Eye (tissue), 1 donor: ENCODE data around the gene ATG14.
A peak's percentile ranks its signal among the peaks of the same experiment; 100 is the strongest.
"Not testable (repeated sequence)": the region's sequence is repeated elsewhere in the genome, so short reads cannot be mapped to it uniquely, and the experiment has no call there.

Source experiments
- DNase-seq: peaks from one replicate; pipeline ENCODE4 v3.0.0-alpha.2; 2015

Gene ATG14

GRCh38 chr14:55433880-55434804, 22.5 kb upstream of the ATG14 start:
- DNase-seq, result no peak

DNA sequence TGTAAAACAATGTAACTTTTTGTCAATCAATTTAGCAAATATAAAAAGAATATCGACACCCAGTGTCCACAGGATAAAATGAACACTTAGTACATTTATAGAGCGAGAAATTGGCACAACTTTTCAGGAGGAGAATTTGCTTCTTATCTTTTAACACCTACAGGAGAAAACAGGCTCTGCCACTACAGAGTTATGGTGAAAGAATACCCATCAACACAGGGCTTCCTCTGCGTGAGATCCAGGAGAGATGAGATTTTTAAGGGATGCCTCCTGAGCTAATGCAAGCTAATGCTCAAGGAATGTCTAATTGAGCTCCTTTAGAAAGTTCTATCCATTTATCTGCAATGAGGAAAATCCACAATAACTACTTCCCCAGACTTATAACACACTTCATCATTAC, 21.0 kb upstream of the ATG14 start:
- no peak for DNase-seq

DNA sequence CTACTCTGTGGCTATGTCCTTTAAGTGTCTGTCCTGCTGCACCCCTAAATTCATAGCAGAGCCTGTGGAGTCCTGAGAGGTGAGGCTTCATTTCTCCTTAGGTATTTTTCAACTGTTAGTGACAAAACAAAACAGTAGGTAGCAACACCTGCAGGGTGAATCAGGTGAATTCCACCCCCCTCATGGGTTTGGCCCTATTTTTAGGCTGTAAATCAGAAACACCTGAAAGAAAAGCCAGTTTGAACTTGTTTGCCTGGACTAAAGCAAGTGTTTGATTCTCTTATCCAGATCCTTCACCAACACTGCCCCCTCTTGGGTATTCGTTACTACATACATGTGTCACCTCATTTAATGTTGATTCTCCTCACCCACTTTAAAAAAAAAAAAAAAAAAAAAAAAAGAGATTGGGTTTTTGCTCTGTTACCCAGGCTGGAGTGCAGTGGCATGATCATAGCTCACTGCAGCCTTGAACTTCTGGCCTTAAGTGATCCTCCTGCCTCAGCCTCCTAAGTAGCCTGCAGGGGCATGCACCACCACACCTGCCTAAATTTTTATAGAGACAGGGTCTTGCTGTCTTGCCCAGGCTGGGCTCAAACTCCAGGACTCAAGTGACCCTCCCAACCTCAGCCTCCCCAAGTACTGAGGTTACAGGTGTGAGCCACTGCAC, 18.5 kb upstream of the ATG14 start:
- peak; percentile 50 for DNase-seq

GRCh38 chr14:55427439-55427838, 15.8 kb upstream of the ATG14 start:
- DNase-seq, result no peak

GRCh38 chr14:55426891-55427290, 15.3 kb upstream of the ATG14 start:
- no peak for DNase-seq

GRCh38 chr14:55425091-55425490, 13.5 kb upstream of the ATG14 start:
- no peak for DNase-seq

- DNase-seq, result no peak
Observed at GRCh38 chr14:55423969-55424368, 12.3 kb upstream of the ATG14 start.

DNA sequence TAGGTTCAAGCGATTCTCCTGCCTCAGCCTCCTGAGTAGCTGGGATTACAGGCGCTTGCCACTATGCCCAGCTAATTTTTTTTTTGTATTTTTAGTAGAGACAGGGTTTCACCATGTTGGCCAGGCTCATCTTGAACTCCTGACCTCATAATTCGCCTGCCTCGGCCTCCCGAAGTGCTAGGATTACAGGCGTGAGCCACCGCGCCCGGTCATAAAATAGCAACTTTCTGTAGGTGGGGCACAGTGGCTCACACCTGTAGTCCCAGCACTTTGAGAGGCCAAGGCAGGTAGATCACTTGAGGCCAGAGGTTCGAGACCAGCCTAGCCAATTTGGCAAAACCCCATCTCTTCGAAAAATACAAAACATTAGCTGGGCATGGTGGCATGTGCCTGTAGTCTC, 10.7 kb upstream of the ATG14 start:
- DNase-seq, result not testable (repeated sequence)

- no peak for DNase-seq
Observed at GRCh38 chr14:55419663-55420062, 8.0 kb upstream of the ATG14 start.

DNA sequence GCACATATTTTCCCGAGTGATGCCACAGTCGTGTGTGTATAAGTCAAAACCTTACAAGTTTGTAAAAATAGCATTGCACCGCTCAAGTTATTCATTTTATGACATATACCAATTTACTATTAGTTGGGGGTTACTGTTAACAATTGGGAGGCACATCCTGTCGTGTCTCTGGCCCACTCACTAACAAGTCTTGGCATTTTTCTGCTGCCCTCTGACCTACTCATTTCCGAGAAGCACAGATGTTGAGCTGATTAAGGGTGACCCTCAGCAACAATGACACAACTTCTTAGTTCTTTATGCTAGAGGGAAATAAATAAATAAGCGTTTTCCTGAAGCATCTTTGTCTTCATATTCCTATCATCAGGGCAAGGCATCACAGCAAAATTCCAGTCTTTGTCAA, 6.8 kb upstream of the ATG14 start:
- peak; percentile 23 for DNase-seq

DNA sequence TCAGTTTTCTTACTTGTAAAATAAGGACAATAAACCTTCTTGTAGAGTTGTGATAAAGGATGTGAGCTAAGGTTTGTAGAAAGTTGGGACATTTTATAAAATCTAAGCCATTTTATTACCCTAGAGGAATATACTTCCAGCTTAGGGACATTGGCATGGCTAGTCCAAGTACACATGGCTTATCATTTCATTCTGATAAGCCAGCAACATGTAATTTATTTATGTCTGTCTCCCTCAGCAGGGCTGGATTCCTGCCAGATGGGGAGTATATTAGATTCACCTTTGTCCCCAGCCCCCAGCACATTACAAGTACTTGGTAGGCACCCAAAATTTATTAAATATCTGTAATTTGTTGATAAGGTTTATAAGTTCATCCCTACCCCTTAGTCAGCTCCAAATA, 6.3 kb upstream of the ATG14 start:
- no peak for DNase-seq

GRCh38 chr14:55416866-55417265, 5.2 kb upstream of the ATG14 start:
- peak; percentile 5 for DNase-seq

- DNase-seq, result no peak
Observed at GRCh38 chr14:55414551-55414950, 2.9 kb upstream of the ATG14 start.

- DNase-seq, result peak; percentile 16
Observed at GRCh38 chr14:55412676-55413075, 1.0 kb upstream of the ATG14 start.

DNA sequence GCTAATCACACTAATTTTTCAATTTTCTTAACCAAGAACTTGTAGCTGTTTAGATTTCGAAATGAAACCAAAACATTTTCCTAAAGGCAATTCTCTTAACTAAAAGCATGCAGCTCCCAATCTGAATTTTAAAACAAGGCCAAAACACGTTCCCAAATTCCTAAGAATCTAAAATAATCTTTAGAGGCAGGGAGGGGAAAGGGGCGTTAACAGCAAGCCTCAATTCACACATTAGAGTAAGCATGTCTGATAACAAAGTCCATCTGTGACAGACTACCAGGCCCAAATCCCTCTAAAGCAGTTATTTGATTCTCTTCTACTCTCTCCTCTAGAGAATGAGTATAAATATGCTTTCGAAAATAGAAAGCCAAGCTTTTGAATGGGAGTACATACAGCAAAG, 754 bp downstream of the ATG14 start:
- peak; percentile 20 for DNase-seq

- no peak for DNase-seq
Observed at GRCh38 chr14:55404173-55404854, 7.3 kb downstream of the ATG14 start.

GRCh38 chr14:55401751-55402150, 9.9 kb downstream of the ATG14 start:
- DNase-seq, result no peak

GRCh38 chr14:55399852-55400251, 11.8 kb downstream of the ATG14 start:
- no peak for DNase-seq

DNA sequence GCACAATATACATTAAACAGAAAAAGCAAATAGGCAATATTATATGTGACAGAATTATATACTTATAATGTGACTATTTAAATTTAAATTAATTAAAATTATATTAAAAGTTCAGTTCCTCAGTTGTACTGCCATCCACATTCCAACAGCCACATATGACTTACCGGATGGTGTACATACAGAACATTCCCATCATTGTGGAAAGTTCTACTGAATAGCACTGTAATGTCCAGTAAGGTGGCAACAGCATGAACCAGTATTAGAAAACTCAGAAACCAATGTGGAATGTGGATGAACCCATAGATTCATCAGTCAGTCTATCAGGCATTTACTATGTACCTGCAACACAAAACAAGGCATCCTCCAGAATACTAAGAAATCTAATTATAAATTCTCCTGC, 12.4 kb downstream of the ATG14 start:
- no peak for DNase-seq

DNA sequence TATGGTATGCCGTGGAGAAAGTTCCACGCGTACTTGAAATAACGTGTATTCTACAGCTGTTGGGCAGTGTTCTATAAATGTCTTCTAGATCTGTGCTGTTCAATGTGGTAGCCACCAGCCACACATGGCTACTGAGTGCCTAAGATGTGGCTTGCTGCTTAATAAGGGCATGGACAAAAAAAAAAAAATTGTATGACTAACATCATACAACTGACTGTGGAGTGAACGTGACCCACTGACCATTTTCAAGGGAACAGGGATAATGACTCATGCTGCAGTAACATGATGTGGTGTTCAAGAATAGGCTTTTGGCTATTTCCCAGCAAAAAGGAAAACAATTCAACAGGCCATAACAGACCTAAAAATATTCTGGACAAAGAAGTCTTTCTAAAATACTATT, 13.0 kb downstream of the ATG14 start:
- peak; percentile 2 for DNase-seq

GRCh38 chr14:55389330-55389729, 22.3 kb downstream of the ATG14 start:
- no peak for DNase-seq

DNA sequence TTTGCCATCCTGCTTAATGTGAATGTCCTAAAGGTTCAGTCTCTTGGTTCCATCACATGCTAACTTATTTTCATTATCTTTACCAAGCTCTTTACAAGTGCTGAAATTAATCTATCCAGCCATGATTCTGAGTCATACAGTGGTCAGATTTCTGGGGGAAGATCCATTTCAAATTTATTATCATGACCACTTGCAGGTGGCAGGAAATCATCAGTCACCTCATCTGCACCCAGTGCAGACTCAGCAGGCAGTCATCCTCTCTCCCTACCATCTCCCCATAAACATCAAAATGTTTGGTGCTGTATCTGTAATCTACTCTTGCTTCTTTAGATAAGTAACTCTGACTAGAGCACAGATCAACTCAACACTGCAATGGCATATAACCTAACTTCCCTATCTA, 23.5 kb downstream of the ATG14 start:
- no peak for DNase-seq

DNA sequence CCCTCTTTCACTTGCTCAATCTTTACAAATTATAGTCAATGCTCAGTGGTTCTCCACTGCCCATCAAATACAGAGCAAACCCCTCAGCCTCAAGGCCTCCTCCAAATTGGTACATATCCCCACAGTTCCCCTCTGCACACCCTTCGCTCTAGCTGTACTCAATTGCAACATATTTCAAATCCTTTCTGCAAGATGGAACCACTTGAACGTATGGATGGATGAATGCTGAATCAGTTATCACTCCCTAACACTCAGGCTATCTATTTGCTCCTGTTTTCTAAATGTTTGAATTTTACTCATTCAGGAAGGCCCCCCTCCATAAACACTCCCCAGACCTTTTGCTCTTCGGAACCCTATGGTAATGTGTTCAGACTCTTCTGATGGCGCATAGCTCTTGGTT, 24.5 kb downstream of the ATG14 start:
- no peak for DNase-seq
